RPMI7951 (cell line): ENCODE data around the gene RBM14. TPM values are rescaled to one million over a fixed set of nuclear protein-coding genes. Genes with fewer than 3 reads are reported as not detected.

Experiments
- total RNA-seq: library from RNA; depleted of rRNA; stranded (reverse); fragments of >200 nt; shearing (Covaris generic); gene quantifications from 2 replicates; pipeline ENCODE4 v1.2.3, GENCODE V29; 2014; rRNA removed

The RBM14 gene
- total RNA-seq, 1 experiment from 2014 or later: 34.1 TPM

Other genes with a start within 250 kb of the RBM14 start
- gene SLC29A2, start 244.9 kb upstream of the RBM14 start, total RNA-seq: 0.39 and 1.4 TPM in 2 replicates
- gene NPAS4, start 195.6 kb upstream of the RBM14 start, total RNA-seq: not detected in 2 replicates
- 67.6 and 74.4 TPM in 2 replicates for gene MRPL11, start 177.8 kb upstream of the RBM14 start, total RNA-seq
- 6.6 TPM in 2 replicates for gene PELI3, start 149.7 kb upstream of the RBM14 start, total RNA-seq
- 36.8 and 46.4 TPM in 2 replicates for gene DPP3, start 136.2 kb upstream of the RBM14 start, total RNA-seq
- 17.5 and 29.6 TPM in 2 replicates for gene BBS1, start 106.0 kb upstream of the RBM14 start, total RNA-seq
- gene ZDHHC24, start 70.6 kb upstream of the RBM14 start, total RNA-seq: 7.2 and 10.9 TPM in 2 replicates
- gene ACTN3, start 69.7 kb upstream of the RBM14 start, total RNA-seq: under 0.01 TPM in 1 of 2 replicates, not detected in the other
- gene CTSF, start 48.0 kb upstream of the RBM14 start, total RNA-seq: 26.3 and 27.5 TPM in 2 replicates
- 0.10 and 0.84 TPM in 2 replicates for gene CCDC87, start 23.6 kb upstream of the RBM14 start, total RNA-seq
- 28.5 and 33.3 TPM in 2 replicates for gene CCS, start 23.4 kb upstream of the RBM14 start, total RNA-seq
- gene RBM4, start 22.1 kb downstream of the RBM14 start, total RNA-seq: 126 and 138 TPM in 2 replicates
- 20.7 and 25.4 TPM in 2 replicates for gene RBM4B, start 61.3 kb downstream of the RBM14 start, total RNA-seq
- under 0.01 and 0.68 TPM in 2 replicates for gene SPTBN2, start 112.6 kb downstream of the RBM14 start, total RNA-seq
- gene RCE1, start 226.8 kb downstream of the RBM14 start, total RNA-seq: 23.2 and 26.1 TPM in 2 replicates
- gene LRFN4, start 240.4 kb downstream of the RBM14 start, total RNA-seq: 10.6 and 19.7 TPM in 2 replicates